ENCODE results near the gene EN2.

- TF ChIP-seq BATF2 (CRISPR knock-in tag; IDR thresholded peaks at IDR 0.05) = no peak
- no peak for TF ChIP-seq ZBTB21 (CRISPR knock-in tag; IDR thresholded peaks at IDR 0.05)
- TF ChIP-seq POLR2A (IDR thresholded peaks at IDR 0.05; ENCODE audit: insufficient read depth in 1 of 2, low read depth in 2 of 2, low read length in 2 of 2) = no peak
- no peak for TF ChIP-seq CEBPB (IDR thresholded peaks at IDR 0.05; ENCODE audit: borderline replicate concordance, low read depth, low read length)
- no peak for TF ChIP-seq POLR2AphosphoS2 (IDR thresholded peaks at IDR 0.05; ENCODE audit: low read depth, low read length)
- no peak for TF ChIP-seq CBFB (CRISPR knock-in tag; IDR thresholded peaks at IDR 0.05)
- TF ChIP-seq HOXD1 (CRISPR knock-in tag; IDR thresholded peaks at IDR 0.05) = no peak
- TF ChIP-seq SMC3 (IDR thresholded peaks at IDR 0.05; ENCODE audit: low read length) = no peak
- TF ChIP-seq CEBPZ (IDR thresholded peaks at IDR 0.05; ENCODE audit: low read length) = no peak
Observed at GRCh38 chr7:155496267-155497005, 38.5 kb downstream of the EN2 start.

All from HepG2 (cell line).